Myocyte (in vitro differentiated cells): Measurements from ENCODE around the gene BCAM. TPM values are rescaled to one million over a fixed set of nuclear protein-coding genes. Genes with fewer than 3 reads are reported as not detected.

Experiments used
- DNase-seq: peaks from one replicate; pipeline ENCODE4 v3.0.0-alpha.2; 2012; ENCODE audit warnings: low read depth
- total RNA-seq: library from RNA; depleted of rRNA; stranded (reverse); fragments of >200 nt; gene quantifications from 2 replicates; pipeline ENCODE4 v1.2.3, GENCODE V29; 2014

The BCAM gene
- total RNA-seq, 1 donor from 2014 or later, result 590 TPM

DNA sequence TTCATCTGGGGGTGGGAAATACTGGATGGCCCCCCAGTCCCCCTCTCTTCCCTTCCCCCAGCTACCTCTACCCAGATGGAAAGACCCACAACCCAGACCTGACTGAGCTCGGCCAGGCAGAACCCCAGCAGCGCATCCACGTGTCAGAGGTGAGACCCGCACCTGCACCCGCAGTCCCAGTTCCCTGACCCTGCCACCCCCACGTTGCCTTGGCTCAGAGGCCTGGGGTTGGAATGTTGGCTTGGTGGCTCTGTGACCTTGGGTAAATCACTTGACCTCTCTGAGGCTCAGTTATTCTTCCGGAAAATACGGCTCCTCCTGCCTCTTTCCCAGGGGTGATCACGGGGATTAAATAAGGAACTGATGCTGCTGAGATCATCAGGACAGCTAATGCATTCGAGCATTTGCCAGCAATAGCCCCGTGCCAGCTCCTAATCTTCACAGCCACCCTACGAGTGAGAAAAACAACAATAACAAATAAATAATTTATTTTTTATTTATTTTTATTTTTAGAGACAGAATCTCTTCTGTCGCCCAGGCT, 18.9 kb upstream of the BCAM start:
- no peak for DNase-seq

DNA sequence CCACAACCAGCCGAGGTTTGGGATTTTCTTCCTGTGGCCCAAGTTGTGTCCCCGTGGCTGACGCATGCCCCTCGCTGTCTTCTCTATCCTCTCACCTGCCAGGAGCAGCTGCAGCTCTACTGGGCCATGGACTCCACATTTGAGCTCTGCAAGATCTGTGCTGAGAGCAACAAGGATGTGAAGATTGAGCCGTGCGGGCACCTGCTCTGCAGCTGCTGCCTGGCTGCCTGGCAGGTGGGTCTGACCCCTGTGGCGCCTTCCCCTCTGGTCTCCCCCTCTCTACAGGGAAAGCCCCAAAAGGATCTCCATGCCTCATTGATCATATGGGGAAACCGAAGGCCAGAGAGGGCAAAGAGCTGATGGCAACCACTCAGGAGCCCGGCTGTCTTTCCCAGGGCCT, 16.6 kb upstream of the BCAM start:
- DNase-seq, result peak; percentile 65

DNA sequence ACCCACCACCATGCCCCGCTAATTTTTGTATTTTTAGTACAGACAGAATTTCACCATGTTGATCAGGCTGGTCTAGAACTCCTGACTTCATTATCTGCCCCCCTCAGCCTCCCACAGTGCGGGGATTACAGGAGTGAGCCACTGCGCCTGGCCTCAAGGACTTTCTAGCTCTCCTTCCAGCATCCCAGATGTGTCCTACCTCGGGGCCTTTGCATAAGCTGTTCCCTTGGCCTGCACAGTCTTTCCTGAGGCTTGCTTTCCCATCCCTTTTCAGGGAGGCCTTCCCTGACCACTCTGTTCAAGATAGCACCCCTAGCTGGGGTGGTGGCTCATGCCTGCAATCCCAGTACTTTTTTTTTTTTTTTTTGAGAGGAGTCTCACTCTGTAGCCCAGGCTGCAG, 14.3 kb upstream of the BCAM start:
- no peak for DNase-seq

DNA sequence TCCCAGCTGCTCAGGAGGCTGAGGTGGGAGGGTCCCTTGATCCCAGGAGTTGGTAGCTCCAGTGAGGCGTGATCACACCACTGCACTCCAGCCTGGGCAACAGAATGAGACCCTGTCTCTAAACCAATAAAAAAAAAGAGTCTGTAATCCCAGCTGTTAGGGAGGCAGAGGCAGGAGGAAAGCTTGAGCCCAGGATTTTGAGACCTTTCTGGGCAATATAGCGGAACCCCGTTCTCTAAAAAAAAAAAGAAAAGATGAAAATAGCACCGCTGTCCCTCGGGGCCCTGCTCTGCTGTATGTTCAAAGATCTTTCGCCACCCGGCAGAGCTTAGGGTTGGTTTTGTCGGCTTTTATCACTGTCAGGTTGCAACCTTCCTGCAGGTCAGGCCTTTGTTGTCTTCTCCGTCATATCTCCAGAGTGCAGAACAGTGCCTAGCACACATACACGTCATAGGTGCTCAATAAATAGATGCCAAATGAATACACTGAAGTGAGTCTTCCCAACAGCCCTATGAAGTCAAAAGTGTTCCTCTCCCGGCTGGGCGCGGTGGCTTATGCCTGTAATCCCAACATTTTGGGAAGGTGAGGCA, 13.4 kb upstream of the BCAM start:
- no peak for DNase-seq

DNA sequence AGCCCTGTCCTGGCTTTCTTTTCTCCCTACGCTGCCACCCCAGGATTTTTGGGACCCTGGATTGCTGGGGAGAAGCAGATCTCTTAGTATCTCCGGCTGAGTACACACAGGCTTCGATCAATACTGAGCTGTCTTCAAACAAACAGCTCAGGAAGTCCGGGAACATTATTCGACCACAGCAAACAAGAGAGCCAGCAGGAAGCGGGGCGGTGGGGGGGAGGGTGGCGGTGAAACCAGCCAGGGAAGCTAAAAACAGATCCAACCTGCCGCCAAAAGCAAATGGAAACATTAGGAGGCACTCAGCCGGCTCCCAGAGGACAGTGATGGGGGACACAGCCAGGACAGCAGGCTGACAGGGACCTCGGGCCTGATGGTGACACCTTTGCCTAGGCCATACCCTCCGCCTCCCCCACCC, 12.2 kb upstream of the BCAM start:
- DNase-seq, result peak; percentile 15

DNA sequence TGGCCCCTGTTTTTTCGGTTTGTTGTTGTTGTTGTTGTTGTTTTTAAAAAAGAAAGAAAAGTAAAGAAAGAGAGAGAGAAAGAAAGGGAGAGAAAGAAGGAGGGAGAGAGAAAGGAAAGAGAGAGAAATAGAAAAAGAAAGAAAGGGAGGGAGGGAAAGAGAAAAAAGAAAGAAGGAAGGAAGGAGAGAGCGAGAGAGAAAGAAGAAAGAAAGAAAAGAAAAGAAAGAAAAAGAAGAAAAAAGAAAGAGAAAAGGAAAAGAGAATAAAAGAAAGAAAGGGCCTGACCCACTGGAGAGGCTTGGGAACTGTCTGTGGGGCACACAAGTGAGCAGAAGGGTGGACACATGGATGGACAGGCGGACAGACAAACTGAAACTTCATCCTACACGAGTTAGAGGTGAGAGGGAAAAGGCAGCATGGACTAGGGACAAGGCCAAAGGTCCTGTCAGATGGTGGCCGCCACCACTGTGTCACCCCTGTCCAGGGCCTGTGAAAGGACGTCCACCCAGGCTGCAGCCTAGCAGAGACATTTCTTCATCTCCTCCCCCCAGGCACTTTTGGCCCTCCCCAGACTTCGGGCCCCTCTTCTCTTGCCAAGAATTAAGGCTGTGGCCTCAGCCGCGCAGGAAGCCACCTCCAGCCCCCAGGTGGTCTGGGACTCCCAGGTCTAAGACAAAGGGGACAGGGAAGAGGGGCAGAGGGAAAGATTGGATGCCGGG, 9.1 kb upstream of the BCAM start:
- DNase-seq, result no peak

DNA sequence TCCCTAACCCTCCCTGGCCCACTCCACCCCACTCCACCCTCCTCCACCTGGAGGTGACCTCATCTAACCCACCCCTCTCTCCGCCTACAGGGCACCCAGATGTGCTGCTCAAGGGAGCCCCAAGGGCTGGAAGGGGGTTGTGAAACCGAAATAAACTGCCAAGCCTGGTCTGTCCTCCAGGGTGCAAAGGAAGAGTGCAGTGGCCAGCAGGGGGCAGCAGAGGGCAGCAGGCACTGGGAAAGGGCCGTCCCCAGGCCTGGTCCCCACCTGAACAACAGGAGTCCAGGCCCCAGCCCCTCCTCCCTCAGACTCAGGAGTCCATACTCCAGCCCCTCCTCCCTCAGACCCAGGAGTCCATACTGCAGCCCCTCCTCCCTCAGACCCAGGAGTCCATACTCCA, 8.4 kb upstream of the BCAM start:
- peak; percentile 79 for DNase-seq

DNA sequence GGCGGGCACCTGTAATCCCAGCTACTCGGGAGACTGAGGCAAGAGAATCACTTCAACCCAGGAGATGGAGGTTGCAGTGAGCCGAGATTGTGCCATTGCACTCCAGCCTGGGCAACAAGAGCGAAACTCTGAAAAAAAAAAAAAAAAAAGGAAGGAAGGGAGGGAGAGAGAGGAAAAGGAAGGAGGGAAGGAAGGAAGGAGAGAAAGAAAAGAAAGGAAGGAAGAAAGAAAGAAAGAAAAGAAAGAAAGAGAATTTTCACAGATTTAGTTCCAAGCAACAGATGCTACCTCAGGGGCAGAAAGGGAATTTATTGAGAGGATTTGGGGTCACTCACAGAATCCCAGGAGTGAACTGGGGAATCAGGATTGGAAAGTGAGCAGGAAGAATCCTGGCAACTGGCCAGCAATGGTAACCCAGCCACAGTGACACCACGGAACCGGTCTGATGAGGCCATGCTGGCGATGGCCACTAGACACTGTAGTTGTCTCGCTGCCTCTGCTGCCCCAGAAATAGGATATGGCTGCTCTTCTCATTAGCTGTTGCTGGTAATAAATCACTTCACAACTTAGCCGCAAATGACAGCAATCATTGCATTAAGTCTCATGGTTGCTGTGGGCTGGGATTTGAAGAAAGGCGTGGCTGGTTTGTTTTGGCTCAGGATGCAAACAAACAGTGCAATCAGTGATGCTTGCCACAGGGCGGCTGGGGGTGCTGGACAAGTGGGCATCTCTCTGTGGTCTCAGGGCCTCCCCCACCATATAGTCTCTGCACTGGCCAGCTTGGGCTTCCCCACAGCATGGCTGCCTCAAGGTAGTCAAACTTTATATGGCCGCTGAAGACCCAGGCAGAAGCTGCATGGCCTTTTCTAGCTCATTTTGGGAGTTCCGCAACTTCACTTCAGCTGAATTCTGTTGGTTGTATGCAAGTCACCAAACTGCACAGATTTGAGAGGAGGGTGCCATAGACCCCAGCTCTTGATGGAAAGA, 5.2 kb upstream of the BCAM start:
- peak; percentile 22 for DNase-seq

DNA sequence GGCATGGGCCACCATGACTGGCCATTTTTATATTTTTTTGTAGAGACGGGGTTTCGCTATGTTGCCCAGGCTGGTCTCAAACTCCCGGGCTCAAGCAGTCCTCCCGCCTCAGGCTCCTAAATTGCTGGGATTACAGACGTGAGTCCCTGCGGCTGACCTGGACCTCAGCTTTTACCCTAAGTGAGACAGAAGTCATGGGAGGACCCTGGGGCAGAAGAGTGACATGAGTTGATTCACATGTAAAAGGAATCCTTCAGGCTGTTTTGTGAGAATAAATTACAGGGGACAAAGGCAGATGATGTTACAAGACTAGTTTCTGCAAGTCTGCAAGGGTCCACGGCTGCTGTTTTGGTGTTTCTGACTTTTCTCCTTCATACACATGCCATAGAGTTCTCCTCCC, 2.6 kb upstream of the BCAM start:
- DNase-seq, result no peak

DNA sequence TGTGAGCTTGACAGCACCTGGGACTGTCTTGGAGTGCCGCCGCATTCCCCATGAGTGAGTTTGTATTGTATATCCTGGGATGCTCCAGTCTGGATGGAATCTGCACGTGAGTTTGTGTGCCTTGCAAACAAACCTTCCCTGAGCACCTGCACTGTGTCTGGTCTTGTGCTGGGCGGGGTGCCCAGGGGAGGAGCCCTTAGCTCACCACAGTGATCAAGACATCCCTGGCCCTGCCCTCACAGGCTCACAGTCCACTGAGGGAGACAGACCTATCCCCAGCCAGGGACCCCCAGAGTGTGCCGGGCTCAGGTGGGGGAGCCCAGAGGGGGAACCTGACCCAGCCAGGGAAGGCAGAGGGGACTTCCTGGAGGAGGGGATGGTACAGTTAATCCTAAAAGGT, 1.7 kb upstream of the BCAM start:
- DNase-seq, result peak; percentile 39

DNA sequence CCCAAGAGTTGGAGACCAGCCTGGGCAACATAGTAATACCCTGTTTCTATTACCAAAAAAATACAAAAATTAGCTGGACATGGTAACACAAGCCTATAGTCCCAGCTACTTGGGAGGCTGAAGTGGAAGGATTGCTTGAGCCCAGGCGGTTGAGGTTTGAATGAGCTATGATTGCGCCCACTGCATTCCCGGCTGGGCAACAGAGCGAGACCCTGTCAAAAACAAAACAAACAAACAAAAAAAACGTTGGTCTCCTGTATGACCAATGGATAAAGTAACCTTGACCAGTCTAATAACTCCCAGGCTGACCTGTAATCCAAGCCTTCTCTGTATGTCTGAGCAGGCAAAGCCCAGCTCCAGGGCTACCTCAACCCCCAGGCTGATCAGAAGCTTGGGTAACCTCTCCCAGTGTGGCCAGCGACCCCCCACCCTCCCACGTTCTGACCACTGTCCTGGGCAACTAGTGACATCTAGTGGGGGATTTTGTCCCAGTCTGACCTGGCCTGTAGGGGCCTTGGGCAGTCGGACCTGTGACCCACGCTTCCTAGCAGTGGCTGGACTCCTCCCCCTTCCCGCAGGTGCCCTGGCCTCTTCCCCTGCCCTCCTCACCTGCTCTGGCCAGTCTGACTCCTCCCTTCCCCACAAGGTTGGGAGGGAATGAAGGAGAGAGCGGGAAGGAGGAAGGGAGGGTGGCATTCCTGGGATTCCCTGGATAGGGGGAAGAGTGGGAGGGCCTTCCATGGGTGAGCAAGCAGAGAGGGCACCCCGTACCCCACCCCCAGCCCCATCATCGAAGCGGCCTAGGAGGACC, 1.0 kb upstream of the BCAM start:
- no peak for DNase-seq

DNA sequence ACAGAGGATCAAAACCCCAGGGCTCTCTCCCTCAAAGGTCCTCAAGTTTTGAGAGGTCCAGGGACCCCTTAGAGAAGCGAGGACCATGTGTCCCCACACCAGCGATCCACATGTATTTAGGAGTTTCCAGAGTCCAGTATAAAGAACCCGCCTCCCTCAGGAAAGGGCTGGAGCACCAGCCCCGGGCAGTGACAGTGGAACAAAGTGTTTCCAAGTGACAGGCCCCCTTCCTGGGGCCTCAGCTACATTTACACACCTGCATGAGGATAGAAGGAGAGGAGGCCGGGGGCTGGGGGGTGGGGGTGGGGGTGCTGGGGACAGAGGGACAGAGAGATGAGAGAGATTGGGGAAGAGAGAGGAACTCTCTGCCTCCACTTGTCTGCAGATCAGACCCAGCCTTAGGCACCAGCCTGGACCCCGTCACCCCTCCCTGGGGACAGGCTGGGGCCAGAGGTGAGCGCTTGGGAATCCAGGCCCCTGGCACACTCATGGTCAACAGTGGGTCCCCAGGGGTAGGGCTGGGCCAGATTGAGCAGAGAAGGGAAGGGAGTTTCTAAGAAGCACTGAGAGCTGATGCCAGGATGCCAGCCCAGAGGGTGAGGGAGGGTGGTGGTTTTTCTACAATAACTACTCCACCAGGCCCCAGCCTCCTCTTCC, 802 bp downstream of the BCAM start:
- DNase-seq, result peak; percentile 13

DNA sequence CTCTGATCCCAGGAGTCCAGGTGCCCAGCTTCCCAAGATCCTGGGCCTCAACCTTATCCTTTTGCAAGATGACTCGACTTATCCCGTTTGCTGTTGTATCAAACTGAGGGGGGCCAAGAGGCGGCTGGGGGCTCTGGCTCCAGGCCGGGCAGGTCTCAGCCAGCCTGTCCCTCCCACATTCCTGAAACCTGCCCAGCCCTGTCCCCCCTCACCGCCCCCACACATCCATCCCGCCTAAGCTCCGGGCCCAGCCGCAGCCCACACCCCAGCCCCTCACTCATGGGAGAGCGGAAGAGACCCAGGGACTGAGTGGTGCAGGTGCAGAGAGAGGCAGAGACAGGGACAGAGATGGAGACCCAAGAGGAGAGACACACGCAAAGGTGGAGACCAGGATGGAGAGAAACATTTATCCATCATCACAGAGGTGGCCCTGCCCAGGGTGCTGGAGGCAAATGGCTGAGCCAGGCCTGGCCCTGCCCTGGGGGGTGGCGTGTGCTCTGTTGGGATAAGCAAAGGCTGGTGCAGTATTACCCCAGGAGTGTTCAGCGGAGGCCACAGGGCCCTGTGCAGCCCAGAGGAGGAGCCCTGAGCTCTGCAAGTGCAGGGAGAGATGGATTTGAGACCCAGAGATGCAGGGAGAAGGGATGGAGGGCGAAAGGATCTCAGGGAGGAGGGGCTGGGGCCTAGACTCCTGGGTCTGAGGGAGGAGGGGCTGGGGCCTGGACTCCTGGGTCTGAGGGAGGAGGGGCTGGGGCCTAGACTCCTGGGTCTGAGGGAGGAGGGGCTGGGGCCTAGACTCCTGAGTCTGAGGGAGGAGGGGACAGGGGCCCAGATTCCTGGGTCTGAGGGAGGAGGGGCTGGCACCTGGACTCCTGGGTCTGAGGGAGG, 1.6 kb downstream of the BCAM start:
- DNase-seq, result no peak

DNA sequence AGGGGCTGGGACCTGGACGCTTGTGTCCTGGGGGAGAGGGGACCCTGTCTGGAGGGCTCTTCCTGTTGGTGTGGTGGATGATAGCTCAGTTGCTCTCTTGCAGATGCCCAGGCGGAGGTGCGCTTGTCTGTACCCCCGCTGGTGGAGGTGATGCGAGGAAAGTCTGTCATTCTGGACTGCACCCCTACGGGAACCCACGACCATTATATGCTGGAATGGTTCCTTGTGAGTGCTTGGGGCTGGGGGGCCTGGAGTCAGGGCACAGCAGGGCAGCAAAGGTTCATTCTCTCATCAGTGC, 2.2 kb downstream of the BCAM start:
- no peak for DNase-seq

DNA sequence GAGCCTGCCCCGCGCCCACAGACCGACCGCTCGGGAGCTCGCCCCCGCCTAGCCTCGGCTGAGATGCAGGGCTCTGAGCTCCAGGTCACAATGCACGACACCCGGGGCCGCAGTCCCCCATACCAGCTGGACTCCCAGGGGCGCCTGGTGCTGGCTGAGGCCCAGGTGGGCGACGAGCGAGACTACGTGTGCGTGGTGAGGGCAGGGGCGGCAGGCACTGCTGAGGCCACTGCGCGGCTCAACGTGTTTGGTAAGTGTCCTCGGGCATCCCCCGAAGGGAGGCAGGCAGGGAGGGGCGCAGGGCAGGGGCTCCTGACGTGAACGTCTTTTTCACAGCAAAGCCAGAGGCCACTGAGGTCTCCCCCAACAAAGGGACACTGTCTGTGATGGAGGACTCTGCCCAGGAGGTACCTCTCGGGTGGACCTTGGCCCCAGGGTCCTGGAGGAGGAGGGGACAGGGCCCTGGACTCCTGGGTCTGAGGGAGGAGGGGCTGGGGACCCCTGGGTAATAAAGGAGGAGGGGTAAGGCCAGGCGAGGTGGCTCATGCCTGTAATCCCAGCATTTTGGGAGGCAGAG, 3.3 kb downstream of the BCAM start:
- DNase-seq, result no peak

DNA sequence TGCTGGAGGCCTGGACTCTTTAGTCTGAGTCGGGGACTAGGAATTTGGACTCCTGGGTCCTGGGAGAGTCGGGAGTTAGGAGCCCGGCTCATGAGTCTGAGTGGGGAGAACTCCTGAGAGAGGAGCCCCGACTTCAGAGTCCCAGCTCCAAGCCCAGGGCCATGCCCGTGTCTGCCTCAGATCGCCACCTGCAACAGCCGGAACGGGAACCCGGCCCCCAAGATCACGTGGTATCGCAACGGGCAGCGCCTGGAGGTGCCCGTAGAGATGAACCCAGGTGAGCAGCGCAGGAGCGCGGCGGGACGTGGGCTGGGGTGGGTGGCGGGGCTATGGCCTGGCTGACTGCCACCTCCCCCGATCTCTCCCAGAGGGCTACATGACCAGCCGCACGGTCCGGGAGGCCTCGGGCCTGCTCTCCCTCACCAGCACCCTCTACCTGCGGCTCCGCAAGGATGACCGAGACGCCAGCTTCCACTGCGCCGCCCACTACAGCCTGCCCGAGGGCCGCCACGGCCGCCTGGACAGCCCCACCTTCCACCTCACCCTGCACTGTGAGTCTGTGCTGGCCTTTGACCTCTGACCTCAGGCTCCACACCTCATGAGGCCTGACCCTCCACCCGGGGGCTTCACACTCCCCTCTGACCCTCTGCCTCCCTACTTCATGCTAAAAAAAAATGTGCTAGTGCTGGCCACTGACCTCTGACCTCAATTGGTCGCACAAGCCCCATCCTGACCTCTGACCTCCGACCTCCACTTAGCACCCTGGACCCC, 4.4 kb downstream of the BCAM start:
- DNase-seq, result no peak

DNA sequence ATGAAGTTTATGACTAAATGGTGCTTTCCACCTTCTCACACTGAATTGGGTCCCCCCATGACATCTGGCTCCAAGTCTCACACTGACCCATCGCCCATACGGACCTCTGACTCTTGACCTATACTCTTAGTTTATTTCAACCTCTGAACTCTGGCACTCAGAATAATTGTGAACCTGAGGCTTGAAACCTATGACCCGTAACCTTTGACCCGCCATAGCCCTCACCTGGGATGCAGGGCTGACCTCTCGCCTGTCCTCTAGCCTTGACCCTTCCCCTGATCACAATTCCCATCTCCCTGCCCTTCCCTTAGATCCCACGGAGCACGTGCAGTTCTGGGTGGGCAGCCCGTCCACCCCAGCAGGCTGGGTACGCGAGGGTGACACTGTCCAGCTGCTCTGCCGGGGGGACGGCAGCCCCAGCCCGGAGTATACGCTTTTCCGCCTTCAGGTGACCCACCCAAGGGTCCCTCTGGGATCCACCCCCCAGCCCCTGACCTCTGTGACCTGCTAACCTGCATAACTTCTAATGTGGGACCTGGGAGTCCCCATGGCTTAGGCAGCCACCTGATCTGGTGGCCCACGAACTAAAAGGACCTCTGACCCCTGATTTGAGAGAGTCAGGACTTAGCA, 5.1 kb downstream of the BCAM start:
- DNase-seq, result no peak

DNA sequence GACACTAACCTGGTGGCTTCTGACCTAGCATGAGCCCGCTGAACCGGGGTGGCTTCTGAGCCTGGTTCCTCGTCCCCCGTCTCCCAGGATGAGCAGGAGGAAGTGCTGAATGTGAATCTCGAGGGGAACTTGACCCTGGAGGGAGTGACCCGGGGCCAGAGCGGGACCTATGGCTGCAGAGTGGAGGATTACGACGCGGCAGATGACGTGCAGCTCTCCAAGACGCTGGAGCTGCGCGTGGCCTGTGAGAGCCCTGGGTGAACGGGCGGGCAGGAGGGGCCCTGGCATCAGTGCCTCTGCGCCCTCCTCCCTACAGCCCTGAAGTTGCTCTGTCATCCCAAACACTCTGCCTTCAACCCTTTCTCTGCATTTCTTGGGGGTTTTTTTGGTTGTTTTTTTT, 5.6 kb downstream of the BCAM start:
- DNase-seq, result no peak
